GM19240 (cell line): ENCODE results near the gene CENPB.

ENCODE experiments used
- DNase-seq: peaks from one replicate; pipeline ENCODE4 v3.0.0; 2011; ENCODE audit warnings: low spot score; ENCODE audit not compliant: insufficient read length

The CENPB gene

GRCh38 chr20:3767427-3768341, 18.9 kb downstream of the CENPB start, which contains the start of gene ADISSP:
ADISSP (minus strand) TSS chr20:3767753; CDS start chr20:3760100, 7,653 bp downstream.
- DNase-seq, result peak; percentile 99

GRCh38 chr20:3767110-3767426, 19.5 kb downstream of the CENPB start:
- DNase-seq, result no peak

GRCh38 chr20:3766422-3767109, 20.0 kb downstream of the CENPB start:
- DNase-seq, result no peak

- no peak for DNase-seq
These were observed 21.2 kb downstream of the CENPB start for GRCh38 chr20:3765171-3765882.

- no peak for DNase-seq
These were observed 21.9 kb downstream of the CENPB start for GRCh38 chr20:3764659-3765058.

GRCh38 chr20:3763671-3764601, 22.6 kb downstream of the CENPB start:
- DNase-seq, result no peak

GRCh38 chr20:3760655-3761348, 25.7 kb downstream of the CENPB start:
- no peak for DNase-seq

GRCh38 chr20:3759884-3760283, 26.7 kb downstream of the CENPB start:
- no peak for DNase-seq

- DNase-seq, result no peak
These were observed 27.2 kb downstream of the CENPB start for GRCh38 chr20:3759316-3759823.

GRCh38 chr20:3758566-3758965, 28.0 kb downstream of the CENPB start:
- DNase-seq, result no peak

- DNase-seq, result no peak
These were observed 29.3 kb downstream of the CENPB start for GRCh38 chr20:3757268-3757667.

GRCh38 chr20:3755814-3756480, 30.6 kb downstream of the CENPB start:
- no peak for DNase-seq

GRCh38 chr20:3755269-3755668, 31.3 kb downstream of the CENPB start:
- DNase-seq, result no peak

- no peak for DNase-seq
These were observed 32.3 kb downstream of the CENPB start for GRCh38 chr20:3754276-3754630.

- DNase-seq, result no peak
These were observed 32.9 kb downstream of the CENPB start for GRCh38 chr20:3753501-3754275.

- peak; percentile 78 for DNase-seq
These were observed 33.4 kb downstream of the CENPB start for GRCh38 chr20:3753098-3753497.

- no peak for DNase-seq
These were observed 34.2 kb downstream of the CENPB start for GRCh38 chr20:3752386-3752759.

- no peak for DNase-seq
These were observed 34.7 kb downstream of the CENPB start for GRCh38 chr20:3751675-3752385.
